Activated CD8-positive, alpha-beta T cell treated with anti-CD3 and anti-CD28 coated beads for 36 hours (primary cell): ENCODE results near the gene LARGE1. TPM values are rescaled to one million over a fixed set of nuclear protein-coding genes. Genes with fewer than 3 reads are reported as not detected.

Experiments
- ATAC-seq: fragments of 200-7000 bp; cut with Tn5 transposase; one replicate; pipeline ENCODE4 v1.10.0; 2021; ENCODE audit warnings: mild to moderate bottlenecking, moderate library complexity
- CTCF ChIA-PET: fragments of 350-600 bp; sonication (Branson Sonifier 250); formaldehyde crosslinking; loops from one replicate; lab custom pipeline; 2021; ENCODE audit warnings: antibody characterized with exemption; lab: Charles Lee
- POLR2A ChIA-PET: fragments of 350-600 bp; sonication (Branson Sonifier 250); formaldehyde crosslinking; loops from one replicate; lab custom pipeline; 2021; ENCODE audit warnings: antibody characterized with exemption; lab: Charles Lee
- DNase-seq: peaks from one replicate; pipeline ENCODE4 v3.0.0-alpha.2; 2020
- H3K27ac Mint-ChIP-seq: one replicate; pipeline ENCODE4 v1.8.0; 2021; ENCODE audit warnings: mild to moderate bottlenecking, mixed read lengths
- H3K27me3 Mint-ChIP-seq: one replicate; pipeline ENCODE4 v1.8.0; 2021; ENCODE audit warnings: mixed read lengths
- H3K36me3 Mint-ChIP-seq: one replicate; pipeline ENCODE4 v1.8.0; 2021; ENCODE audit warnings: low read depth, mixed read lengths
- H3K4me1 Mint-ChIP-seq: one replicate; pipeline ENCODE4 v1.8.0; 2021; ENCODE audit warnings: low read depth, mixed read lengths
- H3K4me3 Mint-ChIP-seq: one replicate; pipeline ENCODE4 v1.8.0; 2021; ENCODE audit warnings: mild to moderate bottlenecking, moderate library complexity, mixed read lengths
- H3K9me3 Mint-ChIP-seq: one replicate; pipeline ENCODE4 v1.8.0; 2021; ENCODE audit warnings: mixed read lengths
- intact Hi-C: fragments of 100-400 bp; cut with micrococcal nuclease; formaldehyde crosslinking; loops from one replicate; pipeline ENCODE4 v1.10.0; 2022
- total RNA-seq, 2 experiments: library from RNA; stranded (reverse); gene quantifications; one replicate each; pipeline ENCODE4 v1.2.3, GENCODE V29; 2021
- TF ChIP-seq, protein P1 (sequence below): fragments of 200-600 bp; IDR thresholded peaks from one replicate; pipeline ENCODE4 v1.8.0; 2022; ENCODE audit warnings: antibody characterized with exemption, mild to moderate bottlenecking

Gene LARGE1
- total RNA-seq, 2 experiments from 2014 or later, result 0.31 to 0.32 TPM

DNA sequence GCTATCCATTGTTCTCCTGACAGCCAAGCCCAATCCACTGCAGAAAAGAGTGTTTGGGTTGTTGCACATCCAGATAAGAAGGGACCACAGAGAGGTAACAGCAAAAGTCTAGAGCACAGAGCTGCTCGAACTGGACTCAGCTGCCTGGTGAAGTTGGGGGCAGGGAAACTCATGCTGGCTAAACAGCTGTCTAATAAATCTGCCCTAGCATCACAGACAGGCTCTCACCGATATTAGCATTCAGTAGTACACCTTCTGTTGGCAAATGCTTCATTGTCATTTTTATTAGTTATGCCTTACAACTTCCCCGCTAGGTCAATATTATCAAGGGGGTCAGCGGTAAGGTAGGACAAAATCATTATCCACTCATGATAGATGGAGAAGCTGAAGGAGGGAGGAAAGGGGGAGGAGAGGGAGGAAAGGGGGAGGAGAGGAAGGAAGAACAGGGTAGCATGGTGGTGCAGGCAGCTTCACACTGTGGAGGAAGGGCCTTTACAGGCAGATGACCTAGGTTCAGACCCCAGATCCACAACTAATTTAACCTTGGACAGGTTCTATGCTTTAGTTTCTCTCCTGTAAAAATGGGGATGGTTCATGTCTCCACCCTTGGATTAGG lies 102.7 kb downstream of the LARGE1 start:
- no peaks in the 10 kb centered on the region for H3K36me3 Mint-ChIP-seq
- H3K27ac Mint-ChIP-seq, result no peak overlapping the region
- H3K4me1 Mint-ChIP-seq, result no peaks in the 10 kb centered on the region
- CTCF ChIA-PET, result no interaction called here
- no peaks in the 10 kb centered on the region for H3K27me3 Mint-ChIP-seq
- TF ChIP-seq, protein P1, sequence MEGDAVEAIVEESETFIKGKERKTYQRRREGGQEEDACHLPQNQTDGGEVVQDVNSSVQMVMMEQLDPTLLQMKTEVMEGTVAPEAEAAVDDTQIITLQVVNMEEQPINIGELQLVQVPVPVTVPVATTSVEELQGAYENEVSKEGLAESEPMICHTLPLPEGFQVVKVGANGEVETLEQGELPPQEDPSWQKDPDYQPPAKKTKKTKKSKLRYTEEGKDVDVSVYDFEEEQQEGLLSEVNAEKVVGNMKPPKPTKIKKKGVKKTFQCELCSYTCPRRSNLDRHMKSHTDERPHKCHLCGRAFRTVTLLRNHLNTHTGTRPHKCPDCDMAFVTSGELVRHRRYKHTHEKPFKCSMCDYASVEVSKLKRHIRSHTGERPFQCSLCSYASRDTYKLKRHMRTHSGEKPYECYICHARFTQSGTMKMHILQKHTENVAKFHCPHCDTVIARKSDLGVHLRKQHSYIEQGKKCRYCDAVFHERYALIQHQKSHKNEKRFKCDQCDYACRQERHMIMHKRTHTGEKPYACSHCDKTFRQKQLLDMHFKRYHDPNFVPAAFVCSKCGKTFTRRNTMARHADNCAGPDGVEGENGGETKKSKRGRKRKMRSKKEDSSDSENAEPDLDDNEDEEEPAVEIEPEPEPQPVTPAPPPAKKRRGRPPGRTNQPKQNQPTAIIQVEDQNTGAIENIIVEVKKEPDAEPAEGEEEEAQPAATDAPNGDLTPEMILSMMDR, result no peak
- H3K4me3 Mint-ChIP-seq, result no peak overlapping the region
- intact Hi-C loops, result no loop called here
- no peaks in the 10 kb centered on the region for H3K9me3 Mint-ChIP-seq
- ATAC-seq (no peak), DNase-seq (no peak)
- POLR2A ChIA-PET, result no interaction called here

DNA sequence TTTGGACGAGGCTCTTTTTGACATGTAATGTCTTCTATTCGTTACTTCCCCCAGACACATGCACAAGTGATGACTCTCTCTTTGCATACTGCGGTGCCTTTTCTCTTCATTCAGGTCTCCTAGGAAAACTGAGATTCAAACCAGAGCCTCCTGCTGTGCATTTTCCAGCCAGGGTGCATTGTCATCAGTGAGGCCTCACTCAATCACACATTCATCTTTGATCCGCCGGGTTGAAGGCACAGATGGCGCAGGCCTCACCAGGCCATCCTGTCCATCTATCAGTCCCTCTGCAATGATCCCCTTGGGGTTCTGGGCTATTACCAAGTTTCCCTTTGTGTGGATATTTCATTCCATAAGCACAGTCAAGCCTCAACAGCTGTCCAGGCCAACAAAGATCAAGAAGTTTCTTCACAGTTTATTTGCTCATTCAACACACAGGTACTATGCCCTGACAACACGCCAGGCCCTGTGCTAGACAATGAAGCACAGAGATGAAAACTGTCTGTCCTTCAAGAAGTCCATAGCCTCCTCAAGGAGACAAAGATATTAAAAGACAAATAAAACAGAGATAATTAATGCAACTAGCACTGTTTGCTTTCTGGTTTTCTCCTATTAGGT lies 107.8 kb downstream of the LARGE1 start:
- Mint-ChIP-seq H3K9me3 (no peaks in the 10 kb centered on the region), H3K36me3 (no peaks in the 10 kb centered on the region), H3K27ac (no peak overlapping the region), H3K4me3 (no peak overlapping the region), H3K4me1 (no peaks in the 10 kb centered on the region), H3K27me3 (no peaks in the 10 kb centered on the region)
- TF ChIP-seq, protein P1, result no peak
- DNase-seq (no peak), ATAC-seq (no peak)
- ChIA-PET POLR2A (no interaction called here), CTCF (no interaction called here)
- intact Hi-C loops, result no loop called here

DNA sequence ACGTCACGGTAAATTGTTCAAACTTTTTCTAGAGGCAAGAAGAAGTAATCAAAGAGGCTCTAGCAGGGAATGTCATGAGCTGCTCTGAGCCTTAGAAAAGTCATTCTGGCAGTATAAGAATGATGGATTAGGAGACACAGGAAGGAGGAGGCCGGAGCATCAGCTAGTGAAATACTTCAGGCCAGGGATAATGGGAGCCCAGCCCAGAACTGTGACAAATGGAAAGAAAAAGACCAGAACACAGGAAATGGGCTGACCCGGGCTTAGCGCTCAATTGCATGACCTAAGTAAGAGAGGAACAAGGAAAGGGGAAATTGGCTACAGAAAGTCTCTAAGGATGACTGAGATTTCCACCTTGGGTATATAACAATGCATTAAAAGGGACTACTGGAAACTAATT lies 108.6 kb downstream of the LARGE1 start:
- ATAC-seq (no peak), DNase-seq (no peak)
- TF ChIP-seq, protein P1, result no peak
- Mint-ChIP-seq H3K27me3 (no peaks in the 10 kb centered on the region), H3K9me3 (no peaks in the 10 kb centered on the region), H3K4me1 (no peaks in the 10 kb centered on the region), H3K27ac (no peak overlapping the region), H3K36me3 (no peaks in the 10 kb centered on the region), H3K4me3 (no peak overlapping the region)
- CTCF ChIA-PET, result no interaction called here
- intact Hi-C loops, result no loop called here
- POLR2A ChIA-PET, result no interaction called here

DNA sequence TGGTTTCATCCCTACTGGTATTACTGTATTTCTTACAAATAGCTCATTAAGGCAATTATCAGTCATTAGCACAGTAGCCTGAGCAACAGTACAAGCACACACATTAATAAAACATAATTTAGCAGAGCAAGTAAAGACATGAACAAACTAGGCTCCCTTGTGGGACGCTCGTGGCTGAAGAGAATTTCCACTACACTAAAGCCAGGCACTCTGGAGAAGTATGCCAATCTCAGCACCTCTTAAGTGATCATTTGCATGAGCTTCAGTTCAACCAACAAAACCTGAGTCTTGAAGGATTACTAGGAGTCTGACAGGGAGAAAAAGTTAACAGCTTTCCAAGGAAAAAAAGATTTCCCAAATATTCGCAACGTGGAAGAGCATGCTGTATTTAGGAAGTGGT lies 109.1 kb downstream of the LARGE1 start:
- H3K36me3 Mint-ChIP-seq, result no peaks in the 10 kb centered on the region
- H3K27me3 Mint-ChIP-seq, result no peaks in the 10 kb centered on the region

DNA sequence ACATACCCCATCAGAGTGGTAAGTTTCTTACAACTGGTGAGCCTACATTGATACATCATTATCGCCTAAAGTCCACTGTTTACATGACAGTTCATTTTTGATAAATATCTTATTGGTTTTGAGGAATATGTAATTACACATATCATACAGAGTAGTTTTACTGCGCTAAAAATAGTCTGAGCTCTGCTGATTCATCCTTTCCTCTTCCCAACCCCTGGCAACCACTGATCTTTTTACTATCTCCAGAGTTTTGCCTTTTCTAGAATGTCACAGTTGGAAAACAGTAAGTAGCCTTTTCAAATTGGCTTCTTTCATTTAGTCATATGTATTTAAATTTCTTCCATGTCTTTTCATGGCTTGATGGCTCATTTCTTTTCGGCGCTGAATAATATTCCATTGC lies 112.8 kb downstream of the LARGE1 start:
- TF ChIP-seq, protein P1, result no peak
- no peak for DNase-seq
- Mint-ChIP-seq H3K36me3 (no peaks in the 10 kb centered on the region), H3K9me3 (peaks cover 3% of the 10 kb centered on the region), H3K27ac (no peak overlapping the region), H3K27me3 (no peaks in the 10 kb centered on the region), H3K4me3 (no peak overlapping the region), H3K4me1 (no peaks in the 10 kb centered on the region)
- ChIA-PET POLR2A (no interaction called here), CTCF (no interaction called here)
- intact Hi-C loops, result no loop called here
- ATAC-seq, result no peak

More for the DNA sequence above, 109.1 kb downstream of the LARGE1 start:
- TF ChIP-seq, protein P1, result no peak
- ATAC-seq (no peak), DNase-seq (no peak)
- POLR2A ChIA-PET, result no interaction called here
- no peak overlapping the region for H3K4me3 Mint-ChIP-seq
- intact Hi-C loops, result no loop called here
- H3K9me3 Mint-ChIP-seq, result no peaks in the 10 kb centered on the region
- CTCF ChIA-PET, result no interaction called here
- H3K27ac Mint-ChIP-seq, result no peak overlapping the region
- H3K4me1 Mint-ChIP-seq, result no peaks in the 10 kb centered on the region
